GM12864 (cell line): Measurements from ENCODE around the gene CIB2.

Experiments used
- DNase-seq: peaks from one replicate; pipeline ENCODE4 v3.0.0-alpha.2; 2011; ENCODE audit warnings: low read depth
- H3K4me3 ChIP-seq: 2 replicates; pipeline ENCODE4 v1.5.1; 2011; ENCODE audit warnings: mild to moderate bottlenecking, low read depth, low read length, control low read depth
- TF ChIP-seq, protein P1 (sequence below): IDR thresholded peaks from 2 replicates; pipeline ENCODE4 v1.5.1; 2011; ENCODE audit warnings: low read depth, mild to moderate bottlenecking, moderate library complexity, low read length, control low read depth, inconsistent platforms; ENCODE audit errors: missing control alignments

Gene CIB2

DNA sequence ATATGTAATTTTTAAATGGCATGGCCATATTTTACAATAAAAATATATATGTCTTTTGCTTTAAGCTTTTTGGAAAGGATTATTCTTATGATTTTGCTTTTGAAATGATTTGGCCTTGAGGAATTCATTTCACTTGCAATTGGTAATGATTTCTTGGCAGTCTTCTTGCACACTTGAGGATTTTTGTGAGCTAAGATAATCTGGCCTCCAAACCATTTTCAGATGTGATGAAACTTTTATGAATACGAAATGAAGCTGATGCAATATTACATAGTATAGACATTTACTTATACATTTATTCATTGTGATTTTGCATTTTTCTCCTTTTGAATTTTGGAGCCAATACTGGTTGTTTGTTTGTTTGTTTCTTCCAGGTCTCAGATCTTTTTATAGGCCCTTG is 45.3 kb downstream of the CIB2 start:
- TF ChIP-seq, protein P1, sequence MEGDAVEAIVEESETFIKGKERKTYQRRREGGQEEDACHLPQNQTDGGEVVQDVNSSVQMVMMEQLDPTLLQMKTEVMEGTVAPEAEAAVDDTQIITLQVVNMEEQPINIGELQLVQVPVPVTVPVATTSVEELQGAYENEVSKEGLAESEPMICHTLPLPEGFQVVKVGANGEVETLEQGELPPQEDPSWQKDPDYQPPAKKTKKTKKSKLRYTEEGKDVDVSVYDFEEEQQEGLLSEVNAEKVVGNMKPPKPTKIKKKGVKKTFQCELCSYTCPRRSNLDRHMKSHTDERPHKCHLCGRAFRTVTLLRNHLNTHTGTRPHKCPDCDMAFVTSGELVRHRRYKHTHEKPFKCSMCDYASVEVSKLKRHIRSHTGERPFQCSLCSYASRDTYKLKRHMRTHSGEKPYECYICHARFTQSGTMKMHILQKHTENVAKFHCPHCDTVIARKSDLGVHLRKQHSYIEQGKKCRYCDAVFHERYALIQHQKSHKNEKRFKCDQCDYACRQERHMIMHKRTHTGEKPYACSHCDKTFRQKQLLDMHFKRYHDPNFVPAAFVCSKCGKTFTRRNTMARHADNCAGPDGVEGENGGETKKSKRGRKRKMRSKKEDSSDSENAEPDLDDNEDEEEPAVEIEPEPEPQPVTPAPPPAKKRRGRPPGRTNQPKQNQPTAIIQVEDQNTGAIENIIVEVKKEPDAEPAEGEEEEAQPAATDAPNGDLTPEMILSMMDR, result no peak
- DNase-seq, result no peak
- no peak overlapping the region for H3K4me3 ChIP-seq

DNA sequence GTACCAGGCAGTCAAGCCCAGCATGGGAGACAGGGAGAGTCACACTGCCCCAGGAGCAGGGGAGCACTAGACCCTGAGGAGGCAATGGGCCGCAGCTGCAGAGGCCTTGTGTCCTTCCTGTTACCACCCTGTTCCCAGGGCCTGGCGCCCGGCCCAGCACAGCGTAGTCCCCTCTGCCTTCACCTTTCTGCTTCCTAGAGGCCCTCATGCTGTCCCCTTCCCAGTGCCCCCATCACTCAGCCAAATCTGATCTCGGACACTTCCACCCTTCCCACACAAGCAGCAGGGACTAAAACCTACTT is 46.8 kb downstream of the CIB2 start:
- TF ChIP-seq, protein P1, result no peak
- H3K4me3 ChIP-seq, result no peak overlapping the region
- no peak for DNase-seq

DNA sequence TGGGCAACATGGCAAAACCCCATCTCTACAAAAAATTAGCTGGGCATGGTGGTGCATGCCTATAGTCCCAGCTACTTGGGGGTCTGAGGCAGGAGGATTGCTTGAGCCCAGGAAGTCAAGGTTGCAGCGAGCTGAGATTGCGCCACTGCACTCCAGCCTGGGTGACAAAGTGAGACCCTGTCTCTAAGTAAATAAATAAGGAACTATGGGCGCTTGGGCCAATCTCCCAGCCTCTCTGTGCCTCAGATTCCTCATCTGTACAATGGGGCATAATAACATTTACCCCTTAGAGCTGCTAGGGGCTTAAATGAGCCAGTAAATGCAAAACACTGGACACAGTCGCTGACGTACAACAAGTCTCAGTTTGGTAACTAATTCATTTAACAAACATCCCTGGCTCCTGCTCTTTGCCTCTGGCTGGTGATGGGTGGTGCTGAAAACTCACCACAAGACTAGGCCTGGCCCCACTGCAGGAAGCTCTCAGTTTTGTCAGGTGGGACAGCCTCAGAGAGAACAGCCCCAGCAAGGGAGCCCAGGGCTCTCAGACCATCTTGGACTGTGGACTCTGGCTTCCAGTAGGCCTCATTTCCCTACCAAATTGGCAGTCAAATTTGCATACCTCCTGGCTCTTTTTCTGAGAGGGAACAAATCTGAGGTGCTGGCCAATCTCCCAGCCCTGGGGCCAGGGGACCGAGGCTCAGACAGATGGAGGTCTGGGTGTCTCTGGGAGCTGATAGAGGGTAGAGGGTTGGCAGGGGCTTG is 47.4 kb downstream of the CIB2 start:
- TF ChIP-seq, protein P1, result no peak
- no peak overlapping the region for H3K4me3 ChIP-seq
- no peak for DNase-seq

DNA sequence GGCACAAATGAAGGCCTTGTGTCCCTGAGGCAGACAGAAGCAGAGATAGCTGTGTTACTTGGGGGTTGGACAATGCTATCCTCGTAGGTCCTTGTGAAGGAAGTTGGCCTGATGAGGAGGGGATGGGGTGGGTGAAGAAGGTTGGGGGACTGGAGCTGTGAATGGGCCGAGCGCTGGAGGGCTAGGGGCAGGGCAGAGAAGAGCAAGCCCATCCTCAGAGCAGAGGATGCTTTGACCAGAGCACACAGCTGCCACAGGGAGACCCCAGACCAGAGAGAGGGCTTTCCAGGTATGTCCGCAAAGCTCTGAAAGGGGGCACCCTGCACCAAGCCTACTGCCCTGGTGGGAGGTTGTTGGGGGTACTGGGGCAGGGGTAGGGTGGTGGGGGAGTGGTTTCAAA is 48.1 kb downstream of the CIB2 start:
- DNase-seq, result no peak
- no peak overlapping the region for H3K4me3 ChIP-seq
- TF ChIP-seq, protein P1, result no peak

DNA sequence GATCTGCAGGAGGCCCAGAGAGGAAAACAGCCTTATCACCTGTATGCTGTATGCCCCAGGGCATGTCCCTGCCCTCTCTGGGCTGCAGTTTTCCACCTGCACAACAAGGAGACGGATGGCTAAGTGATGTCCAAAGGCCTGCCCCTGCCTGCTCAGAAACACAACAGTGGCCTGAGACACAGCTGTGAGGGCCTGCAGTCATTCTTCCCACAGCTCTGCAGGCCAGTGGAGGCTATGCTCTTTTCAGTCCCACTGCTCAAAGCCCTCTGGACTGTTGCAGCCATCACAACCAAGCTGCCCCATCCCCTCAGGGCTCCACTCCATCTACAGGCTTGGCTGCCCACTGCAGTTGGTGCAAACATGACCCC is 48.5 kb downstream of the CIB2 start:
- no peak overlapping the region for H3K4me3 ChIP-seq
- DNase-seq, result no peak
- TF ChIP-seq, protein P1, result no peak

DNA sequence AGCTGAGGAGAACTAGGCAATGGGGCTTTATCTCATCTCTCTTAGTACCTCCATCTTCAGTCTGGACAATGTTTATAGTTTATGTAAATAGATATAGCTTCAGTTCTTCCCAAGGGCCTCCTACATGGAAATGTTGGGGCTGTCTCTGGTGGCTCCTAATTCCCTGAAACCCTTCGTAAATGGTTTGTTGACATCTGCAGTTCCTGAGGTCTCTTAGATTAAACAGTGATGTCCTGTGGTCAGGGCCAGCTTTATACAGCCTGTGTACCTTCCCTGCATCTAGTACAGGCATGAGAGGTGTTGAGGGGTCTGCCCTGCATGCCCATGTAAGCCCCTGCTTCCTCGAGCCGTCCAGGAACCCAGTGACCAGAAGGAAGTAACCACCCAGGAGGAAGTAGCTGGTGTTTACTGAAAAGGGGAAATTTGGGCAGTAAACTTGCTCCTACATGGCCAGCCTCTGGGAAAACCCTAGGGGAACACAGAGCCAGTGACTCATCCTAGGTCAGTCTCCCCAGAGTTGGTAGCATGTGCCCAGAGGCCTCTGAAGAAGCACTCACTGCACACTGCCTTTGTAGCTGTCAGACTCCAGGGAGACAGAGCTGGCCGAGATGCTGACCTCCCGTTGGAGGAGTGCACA is 49.0 kb downstream of the CIB2 start:
- no peak for DNase-seq
- TF ChIP-seq, protein P1, result no peak
- H3K4me3 ChIP-seq, result no peak overlapping the region

DNA sequence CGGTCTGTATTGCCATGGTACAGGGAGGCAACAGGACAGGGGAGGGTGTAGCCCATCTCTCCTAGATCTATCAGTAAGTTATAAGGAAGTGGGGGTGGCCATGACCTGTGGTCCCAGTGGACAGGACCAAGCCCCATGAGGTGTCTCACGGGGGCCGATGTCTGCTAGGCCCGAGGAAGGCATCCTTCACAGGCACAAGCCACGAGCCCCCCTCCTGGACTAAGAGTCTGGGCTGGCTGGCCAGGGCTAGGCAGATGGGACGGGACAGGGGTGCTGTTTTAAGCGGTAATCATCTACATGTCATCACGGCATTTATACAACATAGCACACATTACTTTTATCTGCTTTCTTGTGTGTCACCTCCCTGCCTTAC is 51.2 kb downstream of the CIB2 start:
- TF ChIP-seq, protein P1, result no peak
- no peak for DNase-seq

More for the DNA sequence above, 51.2 kb downstream of the CIB2 start:
- no peak overlapping the region for H3K4me3 ChIP-seq
